GM21528 (cell line): Measurements from ENCODE around the gene BCHE.
"Not testable (repeated sequence)": the region's sequence is repeated elsewhere in the genome, so short reads cannot be mapped to it uniquely, and the experiment has no call there.

Source experiments
- ATAC-seq: cut with Tn5 transposase; IDR thresholded peaks from one replicate; pipeline ENCODE4 v1.9.1; 2021; ENCODE audit warnings: mild to moderate bottlenecking, moderate library complexity; ENCODE audit not compliant: unreplicated experiment, low FRiP score

The BCHE gene

DNA sequence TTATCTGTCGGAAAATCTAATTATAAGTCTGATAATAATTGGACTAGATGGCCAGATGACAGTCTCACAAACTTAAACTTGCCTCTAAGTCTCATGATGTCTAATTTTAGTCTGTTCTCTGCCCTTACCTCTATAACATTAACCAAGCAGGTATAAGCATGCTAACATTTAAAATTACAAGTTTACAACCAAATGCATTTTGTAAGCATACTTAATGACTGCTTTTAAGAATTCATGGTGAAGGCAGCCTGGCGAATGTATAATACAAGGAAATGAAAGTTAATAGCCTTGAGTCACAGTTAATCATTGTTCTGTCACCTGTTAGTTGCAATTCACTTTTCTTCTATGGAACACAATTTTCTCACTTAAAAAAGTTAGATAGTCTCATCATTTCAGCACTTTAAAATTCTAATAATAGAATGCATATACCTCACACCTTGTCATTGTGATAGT, 16.5 kb downstream of the BCHE start:
- ATAC-seq: no peak

GRCh38 chr3:165817160-165817709, 20.0 kb downstream of the BCHE start:
- ATAC-seq: no peak

DNA sequence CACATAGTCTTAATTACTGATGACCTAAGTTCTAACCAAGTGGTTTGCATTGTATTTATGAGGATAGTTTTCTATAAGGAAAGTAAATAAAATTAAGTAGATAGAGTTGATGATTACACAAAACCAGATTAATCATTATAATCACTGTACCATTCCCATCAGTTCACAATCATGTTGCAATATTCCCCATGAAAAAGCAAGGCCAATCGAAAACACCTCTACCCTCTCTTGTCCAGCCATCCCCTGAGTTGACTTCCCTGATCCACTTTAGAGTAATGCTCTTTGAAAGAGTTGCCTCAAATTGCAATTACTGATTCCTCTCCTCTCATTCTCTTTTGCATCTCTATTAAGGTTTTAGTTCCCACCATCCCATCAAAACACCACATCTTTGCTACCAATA, 21.0 kb downstream of the BCHE start:
- no peak for ATAC-seq

- ATAC-seq: no peak
These were observed 21.5 kb downstream of the BCHE start for GRCh38 chr3:165815682-165816081.

GRCh38 chr3:165814380-165814779, 22.8 kb downstream of the BCHE start:
- no peak for ATAC-seq

DNA sequence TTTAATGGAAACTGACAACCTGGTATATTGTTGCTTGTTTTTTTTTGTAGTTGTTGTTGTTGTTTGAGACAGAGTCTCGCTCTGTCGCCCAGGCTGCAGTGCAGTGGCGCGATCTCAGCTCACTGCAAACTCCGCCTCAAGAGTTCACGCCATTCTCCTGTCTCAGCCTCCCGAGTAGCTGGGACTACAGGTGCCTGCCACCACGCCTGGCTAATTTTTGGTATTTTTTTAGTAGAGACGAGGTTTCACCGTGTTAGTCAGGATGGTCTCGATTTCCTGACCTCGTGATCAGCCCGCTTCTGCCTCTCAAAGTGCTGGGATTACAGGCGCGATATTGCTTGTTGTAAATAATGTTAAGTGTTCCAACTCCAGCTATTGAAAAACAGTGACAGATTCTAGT, 29.3 kb downstream of the BCHE start:
- not testable (repeated sequence) for ATAC-seq

- no peak for ATAC-seq
These were observed 31.2 kb downstream of the BCHE start for GRCh38 chr3:165805946-165806561.

- no peak for ATAC-seq
These were observed 33.8 kb downstream of the BCHE start for GRCh38 chr3:165803471-165803870.

- ATAC-seq: no peak
These were observed 36.3 kb downstream of the BCHE start for GRCh38 chr3:165800970-165801369.

DNA sequence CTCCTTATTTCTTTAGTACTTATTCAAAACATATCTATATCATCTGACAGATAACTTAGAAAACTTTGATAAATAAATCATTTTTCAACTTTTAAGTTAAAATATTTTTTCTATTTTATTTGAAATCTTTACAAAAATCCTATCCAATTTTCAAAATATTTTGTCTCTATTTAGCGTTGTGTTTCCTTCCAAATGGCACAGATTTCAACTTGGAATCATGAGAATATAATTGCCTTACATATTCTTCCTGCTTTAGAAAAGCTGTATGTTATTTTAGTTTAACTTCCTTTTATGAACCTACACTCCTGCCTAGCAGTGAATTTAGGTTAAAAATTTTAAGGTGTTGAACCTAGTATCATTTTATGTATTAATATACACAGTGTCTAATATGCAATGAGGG, 38.2 kb downstream of the BCHE start:
- no peak for ATAC-seq

DNA sequence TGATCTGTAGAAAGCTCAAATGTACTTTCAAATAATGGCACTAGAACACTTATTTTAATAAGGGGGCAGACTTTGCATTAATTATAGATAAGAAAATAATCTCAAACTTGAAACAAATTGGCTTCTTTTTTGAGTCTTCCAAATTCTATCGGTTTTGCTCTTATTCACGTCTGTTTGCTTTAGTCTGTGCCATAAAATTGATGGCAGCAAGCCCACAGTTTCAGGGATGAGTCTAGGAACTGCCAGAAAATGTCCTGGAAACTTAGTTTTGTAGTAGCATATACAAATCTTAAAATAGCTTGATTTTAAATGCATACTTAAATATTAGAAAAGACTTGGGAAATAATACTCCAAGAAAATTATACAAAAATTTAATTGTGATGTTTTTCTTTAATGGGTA, 39.7 kb downstream of the BCHE start:
- ATAC-seq: no peak

DNA sequence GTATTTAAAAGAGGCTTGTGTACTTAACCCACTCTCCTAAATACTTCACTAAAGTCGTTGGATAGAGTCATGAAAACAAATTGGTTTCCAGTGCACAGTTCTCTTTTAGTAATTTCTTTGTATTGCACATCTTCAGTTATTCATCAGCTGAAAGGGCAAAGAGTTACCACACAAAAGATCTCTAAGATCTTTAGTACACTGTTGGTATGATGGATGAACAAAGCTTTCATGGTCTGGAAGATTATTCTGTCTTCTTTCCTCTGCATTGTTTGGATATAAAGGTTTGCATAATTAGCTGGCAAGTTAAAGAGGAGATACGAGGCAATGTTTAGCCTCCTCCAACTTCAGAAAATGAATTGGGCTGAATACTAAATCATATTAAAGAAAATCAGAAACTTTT, 40.5 kb downstream of the BCHE start:
- no peak for ATAC-seq

DNA sequence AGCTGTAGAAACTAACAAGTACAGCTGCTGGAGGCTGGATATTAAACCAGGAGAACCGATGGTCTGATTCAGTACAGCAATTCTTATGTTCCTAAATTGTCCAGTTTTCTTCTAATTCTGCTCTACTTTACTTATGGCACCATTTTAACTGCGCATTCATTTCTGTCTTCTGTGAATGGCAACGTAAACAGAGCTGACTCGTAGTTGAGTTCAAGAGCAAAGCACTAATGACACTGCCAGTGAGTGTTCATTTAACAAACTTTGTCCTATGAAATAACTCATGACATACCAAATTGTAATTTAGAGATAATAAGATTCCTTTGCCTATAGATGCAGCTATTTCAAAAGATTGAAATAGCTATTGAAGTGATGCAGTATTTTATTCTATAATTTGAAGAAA, 48.7 kb downstream of the BCHE start:
- ATAC-seq: no peak

- ATAC-seq: no peak
These were observed 51.2 kb downstream of the BCHE start for GRCh38 chr3:165786013-165786412.

GRCh38 chr3:165784337-165784736, 52.9 kb downstream of the BCHE start:
- no peak for ATAC-seq

DNA sequence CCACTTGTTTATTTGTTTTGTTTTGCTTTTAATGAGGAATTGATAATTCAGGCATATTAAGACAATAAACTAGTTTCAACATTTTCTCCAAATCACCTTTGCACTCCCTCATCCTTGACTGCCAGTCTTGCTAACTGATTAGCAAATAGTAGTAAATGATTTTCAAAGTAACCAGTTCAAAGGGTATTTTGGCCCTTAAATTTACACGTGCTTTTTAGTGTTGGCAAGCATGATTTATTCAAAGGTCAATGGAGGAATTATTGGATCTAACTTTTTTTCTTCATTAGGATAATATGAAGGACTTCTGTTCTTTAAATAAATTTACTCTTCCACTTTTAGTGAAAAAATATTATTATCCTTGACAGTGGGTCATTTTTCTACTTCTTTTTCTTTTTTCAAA, 53.8 kb downstream of the BCHE start:
- no peak for ATAC-seq

DNA sequence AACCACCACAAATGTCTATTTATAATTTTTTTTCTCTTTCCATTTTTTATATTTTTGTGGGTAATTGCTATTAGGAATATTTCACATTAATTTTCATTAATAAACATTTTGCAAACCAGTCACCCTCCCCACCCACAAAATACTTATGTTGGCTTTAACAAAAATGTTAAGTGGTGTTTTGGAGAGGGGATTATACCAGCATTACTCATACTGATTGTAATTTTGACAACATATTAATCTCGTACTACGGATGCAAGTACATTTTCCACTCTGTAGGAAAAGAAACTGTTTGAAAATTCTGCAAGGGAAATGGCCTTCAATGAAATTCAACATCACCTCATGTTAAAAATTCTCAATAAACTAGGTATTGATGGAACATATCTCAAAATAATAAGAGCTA, 58.3 kb downstream of the BCHE start:
- no peak for ATAC-seq

DNA sequence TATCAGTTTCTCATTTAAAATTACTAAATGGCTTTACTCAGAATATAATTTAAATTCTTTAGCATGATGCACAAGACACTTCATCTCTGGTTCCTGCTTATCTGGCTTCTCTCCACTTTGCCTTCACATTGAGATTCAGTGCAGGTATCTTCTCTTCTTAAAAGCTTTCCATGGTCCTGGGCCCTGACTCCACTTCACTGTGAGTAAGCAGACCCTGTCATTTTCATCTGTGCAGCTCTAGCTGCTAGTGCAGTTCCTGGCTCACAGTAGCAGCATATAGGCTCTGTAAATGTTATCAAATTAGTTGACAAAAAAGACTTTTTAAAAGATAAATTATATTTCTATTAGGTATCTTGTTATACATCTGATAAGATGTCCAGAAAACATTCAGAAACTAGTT, 58.8 kb downstream of the BCHE start:
- ATAC-seq: no peak

DNA sequence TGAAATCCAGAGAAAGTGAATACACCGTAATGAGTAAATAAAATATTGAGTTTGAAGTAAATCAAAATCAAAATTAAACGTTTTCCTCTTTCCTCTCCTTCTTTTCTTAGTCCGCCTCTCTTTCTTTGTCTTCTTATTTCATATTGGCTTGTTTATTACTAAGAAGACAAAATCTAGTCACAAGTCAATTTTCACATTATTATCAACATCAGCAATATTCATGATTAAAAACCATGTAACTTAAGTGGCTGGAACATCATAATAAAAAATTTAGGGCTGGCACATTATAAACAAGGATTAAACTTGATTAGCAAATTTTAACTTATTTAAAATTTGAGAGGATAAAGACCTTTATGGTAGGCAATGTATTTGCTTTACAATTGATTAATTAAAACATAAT, 61.4 kb downstream of the BCHE start:
- ATAC-seq: no peak

DNA sequence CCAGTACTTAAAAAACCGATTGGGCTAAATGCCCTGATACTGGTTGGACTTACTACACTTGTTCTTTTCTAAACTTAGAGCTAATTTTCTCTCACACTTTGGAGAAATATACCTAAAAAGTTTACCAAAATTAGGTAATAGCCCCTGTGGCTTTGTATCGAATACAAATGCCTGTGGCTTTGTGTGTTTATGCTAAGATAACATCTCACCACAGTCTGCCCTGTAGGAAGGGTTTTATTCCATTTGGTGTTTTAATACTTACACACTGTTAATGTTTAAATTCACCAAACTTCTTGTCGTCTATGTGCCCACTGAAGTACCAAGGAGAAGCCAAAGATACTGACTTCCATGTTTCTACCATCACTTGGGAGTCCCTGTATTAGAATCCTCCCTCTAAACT, 66.4 kb downstream of the BCHE start:
- ATAC-seq: no peak

- no peak for ATAC-seq
These were observed 68.5 kb downstream of the BCHE start for GRCh38 chr3:165768680-165769079.

GRCh38 chr3:165759041-165759440, 78.2 kb downstream of the BCHE start:
- ATAC-seq: no peak

DNA sequence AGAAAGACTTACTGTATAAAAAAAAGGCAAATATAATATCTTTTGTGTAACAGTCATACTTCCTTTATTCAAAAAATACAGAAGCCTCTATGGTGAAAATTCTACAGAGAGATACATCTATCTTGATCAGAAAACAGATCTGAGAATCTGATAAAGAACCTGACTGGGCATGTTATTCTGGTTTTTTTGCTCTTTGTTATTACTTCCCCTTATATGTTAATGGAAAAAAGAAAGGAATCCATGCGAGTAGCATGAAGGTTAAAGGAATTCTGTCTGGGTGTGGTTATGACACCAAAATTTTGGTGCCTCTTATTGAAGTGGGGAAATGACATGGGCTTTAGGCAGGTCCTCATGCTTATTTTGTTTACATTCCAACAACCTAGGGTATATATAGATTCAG, 81.7 kb downstream of the BCHE start:
- ATAC-seq: no peak
